ENCODE measurements around the gene FNIP1.

DNA sequence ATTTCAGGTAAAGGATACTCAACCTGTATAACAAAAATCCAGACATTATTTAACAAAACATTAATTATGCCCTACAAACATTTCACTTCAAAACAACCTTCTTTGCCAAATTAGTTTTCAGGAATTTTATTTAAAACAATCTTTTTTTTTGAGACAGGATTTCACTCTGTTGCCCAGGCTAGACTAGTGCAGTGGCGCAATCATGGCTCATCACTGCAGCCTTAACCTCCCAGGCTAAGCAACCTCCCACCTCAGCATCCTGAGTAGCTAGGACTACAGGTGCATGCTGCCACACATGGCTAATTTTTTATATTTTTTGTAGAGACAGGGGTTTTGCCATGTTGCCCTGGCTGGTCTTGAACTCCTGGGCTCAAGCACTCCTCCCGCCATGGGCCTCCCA lies 3.9 kb downstream of the FNIP1 start:
- TF ChIP-seq, protein P1, sequence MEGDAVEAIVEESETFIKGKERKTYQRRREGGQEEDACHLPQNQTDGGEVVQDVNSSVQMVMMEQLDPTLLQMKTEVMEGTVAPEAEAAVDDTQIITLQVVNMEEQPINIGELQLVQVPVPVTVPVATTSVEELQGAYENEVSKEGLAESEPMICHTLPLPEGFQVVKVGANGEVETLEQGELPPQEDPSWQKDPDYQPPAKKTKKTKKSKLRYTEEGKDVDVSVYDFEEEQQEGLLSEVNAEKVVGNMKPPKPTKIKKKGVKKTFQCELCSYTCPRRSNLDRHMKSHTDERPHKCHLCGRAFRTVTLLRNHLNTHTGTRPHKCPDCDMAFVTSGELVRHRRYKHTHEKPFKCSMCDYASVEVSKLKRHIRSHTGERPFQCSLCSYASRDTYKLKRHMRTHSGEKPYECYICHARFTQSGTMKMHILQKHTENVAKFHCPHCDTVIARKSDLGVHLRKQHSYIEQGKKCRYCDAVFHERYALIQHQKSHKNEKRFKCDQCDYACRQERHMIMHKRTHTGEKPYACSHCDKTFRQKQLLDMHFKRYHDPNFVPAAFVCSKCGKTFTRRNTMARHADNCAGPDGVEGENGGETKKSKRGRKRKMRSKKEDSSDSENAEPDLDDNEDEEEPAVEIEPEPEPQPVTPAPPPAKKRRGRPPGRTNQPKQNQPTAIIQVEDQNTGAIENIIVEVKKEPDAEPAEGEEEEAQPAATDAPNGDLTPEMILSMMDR (IDR thresholded peaks at IDR 0.05): no peak
- TF ChIP-seq POLR2A (IDR thresholded peaks at IDR 0.05): no peak
- no peak for TF ChIP-seq POLR2AphosphoS5 (IDR thresholded peaks at IDR 0.05; ENCODE audit: insufficient read depth in 1 of 2, low read depth in 1 of 2)

All from vagina (tissue), 2 donors.